Ascending aorta (tissue), 2 donors: Measurements from ENCODE around the gene PRR35. TPM values are rescaled to one million over a fixed set of nuclear protein-coding genes. Genes with fewer than 3 reads are reported as not detected.
A peak's percentile ranks its signal among the peaks of the same experiment; 100 is the strongest.

ENCODE experiments used
- DNase-seq, 2 donors: peaks; one replicate each; pipeline ENCODE4 v3.0.0-alpha.2; 2019; ENCODE audit warnings: low spot score in 2 of 2
- H3K27ac ChIP-seq, 2 donors: fragments of 200-600 bp; sonication (generic); one replicate each; pipeline ENCODE4 v1.5.1; 2016 to 2017; ENCODE audit warnings: mild to moderate bottlenecking in 1 of 2
- H3K27me3 ChIP-seq: fragments of 200-600 bp; sonication (generic); one replicate; pipeline ENCODE4 v1.5.1; 2017
- H3K36me3 ChIP-seq, 2 donors: fragments of 200-600 bp; sonication (generic); one replicate each; pipeline ENCODE4 v1.5.1; 2016
- H3K4me1 ChIP-seq, 2 donors: fragments of 200-600 bp; sonication (generic); one replicate each; pipeline ENCODE4 v1.5.1; 2016 to 2017; ENCODE audit warnings: mild to moderate bottlenecking in 1 of 2
- H3K4me3 ChIP-seq, 2 donors: fragments of 200-600 bp; sonication (generic); one replicate each; pipeline ENCODE4 v1.5.1; 2016 to 2017; ENCODE audit warnings: mild to moderate bottlenecking in 1 of 2
- H3K9me3 ChIP-seq, 2 donors: fragments of 200-600 bp; sonication (generic); one replicate each; pipeline ENCODE4 v1.5.1; 2016
- CTCF ChIP-seq, 3 experiments: fragments of 200-600 bp in 2 of 3; fragments of 450-650 bp in 1 of 3; sonication (generic) in 2 of 3; IDR thresholded peaks; one replicate each; pipeline ENCODE4 v1.5.1; 2016 to 2019; ENCODE audit warnings: antibody characterized with exemption in 3 of 3, mild to moderate bottlenecking in 1 of 3, moderate library complexity in 1 of 3
- intact Hi-C: fragments of 100-400 bp; cut with DNase I; formaldehyde crosslinking; loops from one replicate; pipeline ENCODE4 v1.15.1; 2023
- total RNA-seq: library from RNA; depleted of rRNA; stranded (reverse); fragments of >200 nt; gene quantifications from one replicate; pipeline ENCODE4 v1.1.0, GENCODE V29; 2016

The PRR35 gene
- total RNA-seq, 1 donor from 2014 or later, result not detected

DNA sequence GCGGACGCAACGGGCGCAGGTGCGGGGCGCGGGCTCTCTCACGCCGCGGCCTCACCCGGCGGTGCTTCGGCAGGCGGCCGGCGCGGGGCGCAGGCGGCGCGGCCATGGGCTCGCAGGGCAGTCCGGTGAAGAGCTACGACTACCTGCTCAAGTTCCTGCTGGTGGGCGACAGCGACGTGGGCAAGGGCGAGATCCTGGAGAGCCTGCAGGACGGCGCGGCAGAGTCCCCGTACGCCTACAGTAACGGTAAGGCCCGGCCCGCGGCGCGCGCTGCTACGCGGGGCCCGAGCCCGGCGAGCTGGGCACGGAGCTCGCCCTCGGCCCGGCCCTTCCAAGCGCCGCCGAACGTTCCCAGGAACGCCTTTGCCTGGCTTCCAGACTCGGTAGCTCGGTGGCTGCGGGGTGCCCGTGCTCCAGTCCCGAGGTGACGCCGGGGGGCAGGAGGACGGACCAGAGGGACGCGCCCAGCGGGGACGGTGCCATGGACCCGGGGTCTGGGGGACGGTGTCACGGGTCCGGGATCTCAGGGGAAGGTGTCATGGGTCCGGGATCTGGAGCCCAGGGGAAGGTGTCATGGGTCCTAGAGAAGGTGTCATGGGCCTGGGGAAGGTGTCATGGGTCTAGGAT is 30.1 kb downstream of the PRR35 start:
- Histone ChIP-seq H3K4me3 (peak overlapping the region; percentile 85 to 92), H3K27me3 (no peaks in the 10 kb centered on the region), H3K27ac (peak overlapping the region; percentile 82 to 83), H3K4me1 (peaks cover 8 to 32% of the 10 kb centered on the region in 2 donors), H3K9me3 (no peaks in the 10 kb centered on the region), H3K36me3 (peaks cover 0 to 3% of the 10 kb centered on the region in 2 donors)
- no peak for TF ChIP-seq CTCF (IDR thresholded peaks at IDR 0.05)
- DNase-seq, result no peak
- intact Hi-C loops, result no loop called here

DNA sequence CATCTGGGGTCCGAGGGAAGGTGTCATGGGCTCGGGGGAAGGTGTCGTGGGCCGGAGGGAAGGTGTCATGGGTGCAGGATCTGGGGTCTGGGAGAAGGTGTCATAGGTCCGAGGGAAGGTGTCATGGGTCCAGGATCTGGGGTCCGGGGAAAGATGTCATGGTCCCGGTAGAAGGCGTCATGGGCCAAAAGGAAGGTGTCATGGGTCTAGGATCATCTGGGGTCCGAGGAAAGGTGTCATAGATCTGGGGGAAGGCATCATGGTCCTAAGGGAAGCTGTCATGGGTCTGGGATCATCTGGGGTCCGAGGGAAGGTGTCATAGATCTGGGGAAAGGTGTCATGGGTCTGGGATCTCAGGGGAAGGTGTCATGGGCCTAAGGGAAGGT is 30.6 kb downstream of the PRR35 start:
- peaks cover 0 to 3% of the 10 kb centered on the region in 2 donors for H3K36me3 ChIP-seq
- TF ChIP-seq CTCF (IDR thresholded peaks at IDR 0.05), result no peak
- peak overlapping the region; percentile 85 to 92 for H3K4me3 ChIP-seq
- peaks cover 8 to 32% of the 10 kb centered on the region in 2 donors for H3K4me1 ChIP-seq
- H3K27me3 ChIP-seq, result no peaks in the 10 kb centered on the region
- DNase-seq, result no peak
- no peaks in the 10 kb centered on the region for H3K9me3 ChIP-seq
- H3K27ac ChIP-seq, result peak overlapping the region in 1 of 2 donors; percentile 83
- intact Hi-C loops, result no loop called here

DNA sequence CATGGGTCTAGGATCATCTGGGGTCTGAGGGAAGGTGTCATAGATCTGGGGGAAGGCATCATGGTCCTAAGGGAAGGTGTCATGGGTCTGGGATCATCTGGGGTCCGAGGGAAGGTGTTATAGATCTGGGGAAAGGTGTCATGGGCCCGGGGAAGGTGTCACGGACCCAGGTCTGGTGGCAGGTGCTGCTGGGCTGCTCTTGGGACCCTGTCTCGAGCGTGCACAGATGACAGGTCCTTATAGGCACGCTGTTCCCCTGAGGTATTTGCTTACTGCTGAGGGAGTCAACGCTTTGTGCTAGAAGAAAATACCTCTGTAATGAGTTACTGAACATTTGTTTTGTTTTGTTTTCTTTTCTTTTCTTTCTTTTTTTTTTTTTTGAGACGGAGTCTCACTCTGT is 31.0 kb downstream of the PRR35 start:
- no peak for TF ChIP-seq CTCF (IDR thresholded peaks at IDR 0.05)
- Histone ChIP-seq H3K4me3 (peak overlapping the region; percentile 85 to 92), H3K36me3 (peaks cover 1 to 3% of the 10 kb centered on the region in 2 donors), H3K27ac (no peak overlapping the region), H3K4me1 (peaks cover 8 to 32% of the 10 kb centered on the region in 2 donors), H3K9me3 (no peaks in the 10 kb centered on the region), H3K27me3 (no peaks in the 10 kb centered on the region)
- no peak for DNase-seq
- intact Hi-C loops, result no loop called here

- Histone ChIP-seq H3K27ac (no peak overlapping the region), H3K27me3 (no peaks in the 10 kb centered on the region)
Observed at GRCh38 chr16:591892-592517, 31.8 kb downstream of the PRR35 start.

GRCh38 chr16:592518-593306 is 32.5 kb downstream of the PRR35 start:
- H3K4me3 ChIP-seq, result peak overlapping the region in 1 of 2 donors; percentile 92
- intact Hi-C loops, result no loop called here
- DNase-seq, result peak in 1 of 2 donors; percentile 78
- TF ChIP-seq CTCF (IDR thresholded peaks at IDR 0.05), result no peak
- H3K27ac ChIP-seq, result no peak overlapping the region
- H3K36me3 ChIP-seq, result peaks cover 5 to 16% of the 10 kb centered on the region in 2 donors
- no peaks in the 10 kb centered on the region for H3K27me3 ChIP-seq
- H3K4me1 ChIP-seq, result peaks cover 8 to 26% of the 10 kb centered on the region in 2 donors
- H3K9me3 ChIP-seq, result no peaks in the 10 kb centered on the region

More at GRCh38 chr16:591892-592517, 31.8 kb downstream of the PRR35 start:
- H3K36me3 ChIP-seq, result peaks cover 5 to 11% of the 10 kb centered on the region in 2 donors
- H3K9me3 ChIP-seq, result no peaks in the 10 kb centered on the region
- intact Hi-C loops, result no loop called here
- DNase-seq, result no peak
- H3K4me3 ChIP-seq, result peak overlapping the region in 1 of 2 donors; percentile 92
- no peak for TF ChIP-seq CTCF (IDR thresholded peaks at IDR 0.05)
- H3K4me1 ChIP-seq, result peaks cover 8 to 32% of the 10 kb centered on the region in 2 donors
